HUES6 (cell line): ENCODE data around the gene NIPBL.
"Not testable (repeated sequence)": the region's sequence is repeated elsewhere in the genome, so short reads cannot be mapped to it uniquely, and the experiment has no call there.

Source experiments
- H3K27ac ChIP-seq: 2 replicates; pipeline ENCODE4 v1.7.0; 2013; ENCODE audit warnings: low read depth, mild to moderate bottlenecking, low read length, inconsistent platforms
- H3K27me3 ChIP-seq: 2 replicates; pipeline ENCODE4 v1.6.1; 2013; ENCODE audit warnings: low read length; ENCODE audit not compliant: control insufficient read depth, insufficient read depth
- H3K36me3 ChIP-seq: 2 replicates; pipeline ENCODE4 v1.6.1; 2013; ENCODE audit warnings: low read length; ENCODE audit not compliant: control insufficient read depth, insufficient read depth
- H3K4me1 ChIP-seq: 2 replicates; pipeline ENCODE4 v1.6.1; 2013; ENCODE audit warnings: low read length; ENCODE audit not compliant: control insufficient read depth, insufficient read depth
- H3K4me3 ChIP-seq: 2 replicates; pipeline ENCODE4 v1.5.1; 2013; ENCODE audit warnings: low read depth, low read length
- H3K9ac ChIP-seq: one replicate; pipeline ENCODE4 v1.6.1; 2013; ENCODE audit warnings: mild to moderate bottlenecking, low read length
- H3K9me3 ChIP-seq: 2 replicates; pipeline ENCODE4 v1.6.1; 2013; ENCODE audit warnings: low read depth, low read length; ENCODE audit not compliant: control insufficient read depth, insufficient read depth

The NIPBL gene, protein sequence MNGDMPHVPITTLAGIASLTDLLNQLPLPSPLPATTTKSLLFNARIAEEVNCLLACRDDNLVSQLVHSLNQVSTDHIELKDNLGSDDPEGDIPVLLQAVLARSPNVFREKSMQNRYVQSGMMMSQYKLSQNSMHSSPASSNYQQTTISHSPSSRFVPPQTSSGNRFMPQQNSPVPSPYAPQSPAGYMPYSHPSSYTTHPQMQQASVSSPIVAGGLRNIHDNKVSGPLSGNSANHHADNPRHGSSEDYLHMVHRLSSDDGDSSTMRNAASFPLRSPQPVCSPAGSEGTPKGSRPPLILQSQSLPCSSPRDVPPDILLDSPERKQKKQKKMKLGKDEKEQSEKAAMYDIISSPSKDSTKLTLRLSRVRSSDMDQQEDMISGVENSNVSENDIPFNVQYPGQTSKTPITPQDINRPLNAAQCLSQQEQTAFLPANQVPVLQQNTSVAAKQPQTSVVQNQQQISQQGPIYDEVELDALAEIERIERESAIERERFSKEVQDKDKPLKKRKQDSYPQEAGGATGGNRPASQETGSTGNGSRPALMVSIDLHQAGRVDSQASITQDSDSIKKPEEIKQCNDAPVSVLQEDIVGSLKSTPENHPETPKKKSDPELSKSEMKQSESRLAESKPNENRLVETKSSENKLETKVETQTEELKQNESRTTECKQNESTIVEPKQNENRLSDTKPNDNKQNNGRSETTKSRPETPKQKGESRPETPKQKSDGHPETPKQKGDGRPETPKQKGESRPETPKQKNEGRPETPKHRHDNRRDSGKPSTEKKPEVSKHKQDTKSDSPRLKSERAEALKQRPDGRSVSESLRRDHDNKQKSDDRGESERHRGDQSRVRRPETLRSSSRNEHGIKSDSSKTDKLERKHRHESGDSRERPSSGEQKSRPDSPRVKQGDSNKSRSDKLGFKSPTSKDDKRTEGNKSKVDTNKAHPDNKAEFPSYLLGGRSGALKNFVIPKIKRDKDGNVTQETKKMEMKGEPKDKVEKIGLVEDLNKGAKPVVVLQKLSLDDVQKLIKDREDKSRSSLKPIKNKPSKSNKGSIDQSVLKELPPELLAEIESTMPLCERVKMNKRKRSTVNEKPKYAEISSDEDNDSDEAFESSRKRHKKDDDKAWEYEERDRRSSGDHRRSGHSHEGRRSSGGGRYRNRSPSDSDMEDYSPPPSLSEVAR (N-terminal part only)

DNA sequence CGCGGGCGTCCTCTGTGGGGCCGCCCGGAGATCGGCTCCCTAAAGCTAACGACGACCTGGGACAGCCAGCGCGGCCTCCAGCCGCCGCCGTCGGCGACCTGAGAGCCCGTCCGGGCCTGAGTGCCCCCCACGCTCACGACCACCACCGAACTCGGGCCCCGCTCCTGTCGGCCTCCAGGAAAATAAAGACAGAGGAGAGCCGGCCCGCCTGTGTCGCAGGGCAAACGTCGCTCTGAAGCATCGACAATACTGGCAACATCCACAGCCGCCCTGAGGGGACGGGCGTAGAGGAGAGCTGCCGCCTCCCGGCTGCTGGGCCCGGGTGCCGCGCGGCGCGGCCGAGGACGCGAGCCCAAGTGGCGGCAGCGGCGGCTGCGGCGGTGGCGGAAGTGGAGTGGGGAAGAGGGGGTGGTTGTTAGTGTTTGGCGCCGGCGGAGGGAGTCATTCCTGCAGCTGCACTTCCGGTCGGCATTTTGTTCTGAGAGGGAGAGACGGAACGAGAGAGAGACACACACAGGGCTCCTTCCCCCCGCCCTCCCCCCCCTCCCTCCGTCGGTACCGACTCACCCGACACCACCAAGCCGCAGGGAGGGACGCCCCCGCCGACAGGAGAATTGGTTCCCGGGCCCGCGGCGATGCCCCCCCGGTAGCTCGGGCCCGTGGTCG, at the start of gene NIPBL:
NIPBL (plus strand) TSS at position 471 of the 666 bp plus-strand sequence. CDS start 76,928 bp downstream, outside the sequence.
- peak within 1 kb of the TSS; percentile 96 for H3K4me3 ChIP-seq
- H3K27me3 ChIP-seq: no peaks in the 10 kb centered on the region
- H3K36me3 ChIP-seq: no peaks in the 10 kb centered on the region
- peaks cover 28% of the 10 kb centered on the region for H3K4me1 ChIP-seq
- H3K27ac ChIP-seq: peak within 1 kb of the TSS; percentile 94
- peak within 1 kb of the TSS; percentile 92 for H3K9ac ChIP-seq
- no peaks in the 10 kb centered on the region for H3K9me3 ChIP-seq

DNA sequence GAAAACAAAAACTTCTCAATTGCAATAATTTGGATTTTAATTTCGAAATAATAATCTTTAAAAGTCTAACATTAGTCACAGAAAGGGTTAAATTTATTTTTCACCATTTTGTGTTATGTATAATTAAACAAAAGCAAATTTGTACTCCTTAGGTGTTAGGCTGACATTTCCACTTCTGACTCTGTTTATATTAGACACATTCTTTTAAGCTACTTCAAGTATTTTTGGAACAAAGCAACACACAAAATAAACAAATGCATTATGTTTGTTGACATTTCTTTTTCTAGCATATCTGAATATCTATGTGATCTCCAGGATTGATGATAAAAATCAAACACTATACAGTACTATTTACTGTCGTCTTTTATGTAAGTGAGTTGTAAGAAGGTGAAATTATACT, 44.3 kb upstream of the NIPBL start:
- Histone ChIP-seq H3K4me3 (no peak overlapping the region), H3K4me1 (no peaks in the 10 kb centered on the region), H3K9ac (no peak overlapping the region), H3K36me3 (no peaks in the 10 kb centered on the region), H3K27me3 (peaks cover 4% of the 10 kb centered on the region; the same call in 1 of the 2 replicates), H3K9me3 (no peaks in the 10 kb centered on the region), H3K27ac (no peak overlapping the region)

DNA sequence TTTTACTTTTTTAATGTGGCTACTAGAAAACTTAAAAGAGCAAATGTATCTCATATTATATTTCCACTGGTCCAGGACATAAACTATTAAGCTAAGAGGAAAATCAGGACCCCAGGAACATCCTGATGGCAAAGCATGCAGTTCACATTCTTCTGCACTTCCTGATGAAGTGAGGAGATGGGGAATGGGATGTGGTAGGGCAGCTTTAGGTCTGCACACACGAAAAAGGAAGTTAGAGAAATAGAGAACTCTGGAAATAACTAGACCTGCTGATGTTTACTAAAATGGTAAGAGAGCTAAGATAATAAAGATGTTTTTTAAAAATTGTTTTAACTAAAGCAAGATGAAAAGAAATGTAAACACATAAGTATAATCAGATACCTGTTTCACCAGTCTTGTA, 39.7 kb upstream of the NIPBL start:
- H3K27me3 ChIP-seq: no peaks in the 10 kb centered on the region

DNA sequence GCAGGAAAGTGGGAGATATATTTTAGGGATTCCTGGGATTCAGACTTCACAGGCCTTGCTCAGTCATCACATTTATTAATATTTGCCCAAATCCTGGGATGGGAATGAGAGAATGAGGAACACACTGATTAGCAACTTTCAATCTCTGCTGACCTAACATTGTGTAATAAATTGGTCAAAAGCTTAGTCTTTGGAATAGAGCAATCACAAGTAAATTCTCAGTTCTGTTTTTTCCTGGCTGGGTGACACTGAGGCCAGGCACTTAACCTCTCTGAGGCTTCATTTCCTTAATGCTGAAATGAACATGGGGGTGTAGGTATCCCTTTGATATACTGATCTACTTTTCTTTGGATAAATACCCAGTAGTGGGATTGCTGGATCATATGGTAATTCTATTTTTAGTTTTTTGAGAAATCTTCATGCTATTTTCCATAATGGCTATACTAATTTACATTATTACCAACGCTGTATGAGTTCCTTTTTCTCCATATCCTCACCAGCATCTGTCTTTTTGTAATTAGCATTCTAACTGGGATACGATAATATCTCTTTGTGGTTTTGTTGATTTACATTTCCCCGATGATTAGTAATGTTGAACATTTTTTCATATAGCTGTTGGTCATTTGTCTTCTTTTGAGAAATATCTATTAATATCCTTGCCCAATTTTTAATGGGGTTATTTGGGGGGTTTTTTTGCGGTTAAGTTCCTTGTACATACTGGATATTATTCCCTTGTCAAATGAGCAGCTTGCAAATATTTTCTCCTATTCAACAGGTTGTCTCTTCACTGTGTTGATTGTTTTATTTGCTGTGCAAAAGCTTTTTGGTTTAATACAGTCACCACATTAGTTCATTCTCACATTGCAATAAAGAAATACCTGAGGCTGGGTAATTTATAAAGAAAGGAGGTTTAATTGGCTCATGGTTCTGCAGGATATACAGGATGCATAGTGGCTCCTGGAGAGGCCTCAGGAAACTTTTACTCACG, 36.8 kb upstream of the NIPBL start:
- no peaks in the 10 kb centered on the region for H3K36me3 ChIP-seq
- no peaks in the 10 kb centered on the region; the same call in 1 of the 2 replicates for H3K4me1 ChIP-seq

More for the DNA sequence above, 39.7 kb upstream of the NIPBL start:
- no peak overlapping the region for H3K4me3 ChIP-seq
- no peak overlapping the region for H3K27ac ChIP-seq
- H3K9me3 ChIP-seq: no peaks in the 10 kb centered on the region
- no peaks in the 10 kb centered on the region; the same call in 1 of the 2 replicates for H3K4me1 ChIP-seq
- H3K9ac ChIP-seq: no peak overlapping the region
- no peaks in the 10 kb centered on the region for H3K36me3 ChIP-seq

DNA sequence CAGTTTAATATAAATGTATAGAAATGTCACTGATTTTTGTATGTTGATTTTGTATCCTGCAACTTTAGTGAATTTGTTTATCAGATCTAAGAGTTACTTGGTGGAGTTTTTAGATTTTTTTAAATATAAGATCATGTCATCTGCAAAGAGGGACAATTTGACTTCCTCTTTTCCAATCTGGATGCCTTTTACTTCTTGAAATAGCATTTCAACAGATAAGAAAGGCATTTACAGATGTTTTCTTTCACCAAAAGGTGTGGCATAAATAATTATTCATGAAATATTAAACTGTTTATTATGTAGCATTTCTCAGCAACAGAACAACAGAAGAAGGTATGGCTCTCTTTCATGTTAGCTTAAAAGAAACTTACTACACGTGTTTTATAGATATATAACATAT, 34.9 kb upstream of the NIPBL start:
- Histone ChIP-seq H3K27ac (no peak overlapping the region), H3K36me3 (no peaks in the 10 kb centered on the region), H3K4me3 (no peak overlapping the region), H3K4me1 (no peaks in the 10 kb centered on the region; the same call in 1 of the 2 replicates), H3K9ac (no peak overlapping the region), H3K27me3 (no peaks in the 10 kb centered on the region), H3K9me3 (no peaks in the 10 kb centered on the region)

More for the DNA sequence above, 36.8 kb upstream of the NIPBL start:
- Histone ChIP-seq H3K27ac (no peak overlapping the region), H3K9ac (no peak overlapping the region), H3K4me3 (no peak overlapping the region), H3K9me3 (no peaks in the 10 kb centered on the region), H3K27me3 (no peaks in the 10 kb centered on the region)

DNA sequence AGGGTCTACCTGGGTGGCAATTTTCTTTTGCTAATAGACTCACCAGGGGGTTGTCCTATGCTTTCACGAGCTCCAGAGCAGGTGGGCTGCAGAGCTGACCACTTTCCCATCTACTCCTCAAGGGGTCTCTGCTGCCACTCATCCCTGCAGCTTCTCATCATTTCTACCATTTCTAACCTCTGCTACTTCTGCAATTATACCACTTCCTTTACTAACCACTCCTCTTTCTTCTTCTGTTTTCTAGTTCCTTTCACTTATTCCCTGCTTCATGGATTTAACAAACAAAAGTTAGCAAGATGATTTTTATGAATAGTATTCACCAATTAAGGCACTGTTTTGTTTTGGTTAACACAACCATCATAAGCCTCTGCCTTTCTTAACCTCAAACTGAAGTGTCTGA, 34.5 kb upstream of the NIPBL start:
- H3K4me1 ChIP-seq: no peaks in the 10 kb centered on the region; the same call in 1 of the 2 replicates
- H3K27ac ChIP-seq: no peak overlapping the region
- H3K4me3 ChIP-seq: no peak overlapping the region
- H3K9me3 ChIP-seq: no peaks in the 10 kb centered on the region
- no peak overlapping the region for H3K9ac ChIP-seq
- no peaks in the 10 kb centered on the region for H3K27me3 ChIP-seq
- no peaks in the 10 kb centered on the region for H3K36me3 ChIP-seq

DNA sequence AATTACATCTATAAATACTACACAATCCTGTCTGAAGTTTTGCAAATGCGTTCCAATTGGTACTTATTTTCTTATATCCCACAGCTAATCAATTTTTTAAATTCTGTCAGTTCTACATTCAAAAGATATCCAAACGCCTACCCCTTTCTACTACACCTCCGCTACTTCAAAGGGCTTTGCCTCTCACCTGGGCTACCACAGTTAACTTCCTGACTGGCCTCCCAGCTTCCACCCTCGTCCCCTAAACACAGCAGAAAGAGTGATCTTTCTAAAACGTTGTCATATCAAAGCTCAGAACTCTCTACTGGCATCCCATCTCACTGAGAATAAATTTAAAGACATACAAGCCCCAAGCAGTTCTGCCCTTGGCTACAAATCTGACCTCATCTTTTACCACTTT, 32.3 kb upstream of the NIPBL start:
- no peaks in the 10 kb centered on the region for H3K27me3 ChIP-seq
- H3K4me1 ChIP-seq: no peaks in the 10 kb centered on the region; the same call in 1 of the 2 replicates
- no peak overlapping the region for H3K27ac ChIP-seq
- no peaks in the 10 kb centered on the region for H3K9me3 ChIP-seq
- no peaks in the 10 kb centered on the region for H3K36me3 ChIP-seq
- no peak overlapping the region for H3K9ac ChIP-seq
- H3K4me3 ChIP-seq: no peak overlapping the region

DNA sequence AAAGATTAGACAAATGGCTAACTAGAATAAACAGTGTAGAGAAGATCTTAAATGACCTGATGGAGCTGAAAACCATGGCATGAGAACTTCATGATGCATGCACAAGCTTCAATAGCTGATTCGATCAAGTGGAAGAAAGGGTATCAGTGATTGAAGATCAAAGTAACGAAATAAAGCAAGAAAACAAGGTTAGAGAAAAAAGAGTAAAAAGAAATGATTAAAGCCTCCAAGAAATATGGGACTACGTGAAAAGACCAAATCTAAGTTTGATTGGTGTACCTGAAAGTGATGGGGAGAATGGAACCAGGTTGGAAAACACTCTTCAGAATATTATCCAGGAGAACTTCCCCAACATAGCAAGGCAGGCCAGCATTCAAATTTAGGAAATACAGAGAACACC, 28.0 kb upstream of the NIPBL start:
- not testable (repeated sequence) for H3K4me3 ChIP-seq, H3K9ac ChIP-seq, H3K36me3 ChIP-seq, H3K9me3 ChIP-seq, H3K4me1 ChIP-seq, H3K27ac ChIP-seq, H3K27me3 ChIP-seq

DNA sequence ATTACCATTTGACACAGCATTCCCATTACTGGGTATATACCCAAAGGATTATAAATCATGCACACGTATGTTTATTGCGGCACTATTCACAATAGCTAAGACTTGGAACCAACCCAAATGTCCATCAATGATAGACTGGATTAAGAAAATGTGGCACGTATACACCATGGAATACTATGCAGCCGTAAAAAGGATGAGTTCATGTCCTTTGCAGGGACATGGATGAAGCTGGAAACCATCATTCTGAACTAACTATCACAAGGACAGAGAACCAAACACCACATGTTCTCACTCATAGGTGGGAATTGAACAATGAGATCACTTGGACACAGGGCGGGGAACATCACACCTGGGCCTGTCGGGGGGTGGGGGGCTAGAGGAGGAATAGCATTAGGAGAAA, 23.7 kb upstream of the NIPBL start:
- not testable (repeated sequence) for H3K9me3 ChIP-seq, H3K4me1 ChIP-seq, H3K27ac ChIP-seq, H3K27me3 ChIP-seq, H3K9ac ChIP-seq, H3K4me3 ChIP-seq, H3K36me3 ChIP-seq
